NK-92 treated with Interleukin-12 subunit alpha and Interleukin-12 subunit beta, amount 100 ng/mL, for 24 hours (cell line): ENCODE data around the gene ANO2.

Source experiments
- DNase-seq: peaks from one replicate; lab custom pipeline; 2025; lab: John Stamatoyannopoulos, UW

ANO2 gene

GRCh38 chr12:5620896-5621295, 324.2 kb downstream of the ANO2 start:
- no peak for DNase-seq

GRCh38 chr12:5619628-5620027, 325.4 kb downstream of the ANO2 start:
- DNase-seq, result no peak

GRCh38 chr12:5616854-5617253, 328.2 kb downstream of the ANO2 start:
- no peak for DNase-seq

DNA sequence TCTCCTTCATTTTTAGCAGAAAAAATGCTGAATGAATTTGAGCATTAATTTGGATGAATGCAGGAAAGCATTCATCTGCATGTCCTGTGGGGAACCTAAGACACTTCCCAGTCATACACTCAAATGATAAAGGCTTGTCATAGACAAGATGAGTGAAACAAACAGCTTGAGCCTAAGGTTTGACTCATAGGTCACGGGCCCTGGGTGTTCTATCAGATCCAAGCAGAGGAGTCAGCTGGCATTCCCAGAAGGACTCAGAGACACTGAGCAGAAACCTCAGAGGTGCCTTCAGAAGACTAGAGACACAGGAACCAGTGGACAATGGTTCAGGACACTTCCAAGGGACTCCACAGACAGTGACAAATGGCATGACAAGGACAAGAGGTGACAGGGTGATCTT, 329.3 kb downstream of the ANO2 start:
- DNase-seq, result no peak

- no peak for DNase-seq
Measured at GRCh38 chr12:5614256-5614655, 330.8 kb downstream of the ANO2 start.

DNA sequence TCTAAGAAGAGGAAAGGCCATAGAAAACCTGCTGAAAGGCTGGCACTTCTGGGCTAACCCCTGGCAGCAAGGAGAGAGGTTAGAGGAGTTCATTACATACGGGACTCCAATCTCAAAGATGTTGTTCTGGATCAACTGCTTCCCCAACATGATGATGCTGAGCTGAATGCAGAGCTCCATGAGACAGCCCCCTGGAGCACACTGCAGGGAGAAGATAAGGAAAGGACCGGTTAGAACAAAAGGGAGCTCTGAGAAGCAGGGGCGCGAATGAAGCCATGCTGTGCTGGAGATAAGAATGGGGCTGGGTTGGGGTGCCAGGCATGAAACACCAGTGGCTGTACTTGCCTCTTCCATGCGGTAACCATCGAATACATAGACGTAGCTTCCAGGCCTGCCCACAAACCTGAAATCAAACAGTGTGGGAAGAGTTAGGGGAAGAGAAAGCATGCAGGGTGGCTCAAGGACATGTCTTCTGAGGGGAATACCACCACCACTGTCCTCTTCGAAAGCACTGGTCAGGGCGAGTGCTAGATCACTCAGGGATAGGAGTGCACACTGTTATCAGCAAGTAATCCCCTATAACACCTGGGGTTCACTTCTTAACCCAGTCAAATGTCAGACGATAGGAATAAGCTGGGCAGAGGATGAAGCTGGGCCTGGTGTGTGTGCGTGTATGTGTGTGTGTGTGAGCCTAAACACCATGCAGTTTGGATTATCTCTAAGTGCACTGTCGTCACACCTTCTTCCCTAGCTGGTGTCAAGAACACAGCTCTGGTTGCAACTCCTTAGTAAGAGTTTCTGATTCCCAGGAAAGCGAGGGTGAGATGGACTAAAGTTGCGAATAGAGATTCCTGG, 332.3 kb downstream of the ANO2 start:
- no peak for DNase-seq

DNA sequence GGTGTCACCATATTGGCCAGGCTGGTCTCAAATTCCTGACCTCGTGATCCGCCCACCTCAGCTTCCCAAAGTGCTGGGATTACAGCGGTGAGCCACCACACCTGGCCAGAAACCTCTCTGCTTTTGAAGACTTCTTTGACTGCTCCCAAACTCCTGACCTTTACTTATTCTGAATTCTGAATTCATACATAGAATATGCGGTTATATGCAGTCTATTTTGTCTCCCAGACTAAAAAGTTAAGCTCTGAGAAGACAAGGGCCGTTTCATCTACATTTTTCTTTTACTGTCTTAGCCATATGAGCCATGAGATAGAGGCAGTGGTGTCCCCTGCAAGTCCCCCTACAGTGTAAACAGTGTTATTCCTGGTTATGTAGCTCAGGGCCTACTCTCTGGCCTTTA, 333.9 kb downstream of the ANO2 start:
- no peak for DNase-seq

- DNase-seq, result no peak
Measured at GRCh38 chr12:5599378-5599777, 345.7 kb downstream of the ANO2 start.

- DNase-seq, result no peak
Measured at GRCh38 chr12:5593998-5594397, 351.1 kb downstream of the ANO2 start.

- DNase-seq, result no peak
Measured at GRCh38 chr12:5593086-5593485, 352.0 kb downstream of the ANO2 start.

DNA sequence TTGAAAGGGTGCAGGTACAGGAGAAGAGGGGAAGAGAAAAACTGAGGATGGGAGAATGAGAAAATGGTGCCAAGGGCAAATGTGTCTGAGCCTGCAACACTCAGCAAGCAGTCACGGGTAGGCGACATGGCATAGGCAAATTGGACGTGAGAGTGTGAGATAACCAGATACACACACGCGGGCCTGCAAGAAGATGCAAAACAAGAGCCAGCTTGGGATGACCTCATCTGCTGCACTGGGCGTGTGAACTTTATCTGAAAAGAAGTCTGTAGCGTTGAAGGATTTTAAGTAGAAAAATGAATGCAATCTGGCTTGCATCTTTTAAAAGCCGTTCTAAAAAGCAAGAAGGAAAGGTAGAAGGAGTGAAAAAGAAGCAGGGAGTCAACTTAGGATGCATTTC, 352.7 kb downstream of the ANO2 start:
- DNase-seq, result no peak

- no peak for DNase-seq
Measured at GRCh38 chr12:5590316-5590715, 354.7 kb downstream of the ANO2 start.

- DNase-seq, result no peak
Measured at GRCh38 chr12:5589054-5589453, 356.0 kb downstream of the ANO2 start.

DNA sequence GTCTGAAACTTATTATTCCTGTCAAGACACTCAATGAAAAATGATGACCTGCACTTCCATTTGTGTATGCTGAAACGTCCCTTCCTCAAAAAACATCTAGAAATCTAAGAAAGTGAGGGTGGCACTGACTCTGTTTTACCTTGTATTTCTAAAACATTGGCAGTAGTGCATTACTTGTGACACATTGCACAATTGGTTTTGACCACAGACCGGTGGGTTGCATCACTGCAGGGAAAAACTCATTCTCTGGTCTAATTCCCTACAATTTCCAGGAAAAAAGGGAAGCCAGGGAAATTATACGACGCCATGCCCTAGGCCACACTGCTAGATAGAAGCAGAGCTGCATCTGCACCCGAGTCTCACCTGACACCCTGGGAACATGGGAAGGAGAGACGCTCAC, 356.5 kb downstream of the ANO2 start:
- DNase-seq, result no peak

GRCh38 chr12:5588176-5588575, 356.9 kb downstream of the ANO2 start:
- DNase-seq, result no peak

- DNase-seq, result no peak
Measured at GRCh38 chr12:5587711-5588121, 357.3 kb downstream of the ANO2 start.

- DNase-seq, result no peak
Measured at GRCh38 chr12:5586201-5586600, 358.9 kb downstream of the ANO2 start.

- no peak for DNase-seq
Measured at GRCh38 chr12:5585178-5585577, 359.9 kb downstream of the ANO2 start.

- DNase-seq, result no peak
Measured at GRCh38 chr12:5584412-5585175, 360.5 kb downstream of the ANO2 start.

DNA sequence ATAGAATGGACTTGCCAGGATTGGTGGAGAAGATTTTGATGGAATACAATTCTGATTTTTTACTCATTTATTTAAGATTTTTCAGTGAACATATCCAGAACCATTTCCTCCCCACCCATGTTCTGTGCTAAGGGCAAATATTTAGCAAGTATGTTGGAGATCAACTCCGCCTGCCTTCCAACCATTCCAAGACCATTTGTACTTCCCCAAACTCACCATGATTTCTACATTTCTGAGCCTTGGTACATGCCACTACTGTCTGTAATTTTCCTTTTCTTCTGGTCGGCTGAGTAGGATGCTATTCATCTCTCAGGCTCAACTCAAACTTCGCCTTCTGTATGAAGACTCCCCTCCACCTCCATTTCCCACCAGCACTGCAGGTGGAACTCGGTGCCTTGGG, 362.5 kb downstream of the ANO2 start:
- DNase-seq, result no peak

DNA sequence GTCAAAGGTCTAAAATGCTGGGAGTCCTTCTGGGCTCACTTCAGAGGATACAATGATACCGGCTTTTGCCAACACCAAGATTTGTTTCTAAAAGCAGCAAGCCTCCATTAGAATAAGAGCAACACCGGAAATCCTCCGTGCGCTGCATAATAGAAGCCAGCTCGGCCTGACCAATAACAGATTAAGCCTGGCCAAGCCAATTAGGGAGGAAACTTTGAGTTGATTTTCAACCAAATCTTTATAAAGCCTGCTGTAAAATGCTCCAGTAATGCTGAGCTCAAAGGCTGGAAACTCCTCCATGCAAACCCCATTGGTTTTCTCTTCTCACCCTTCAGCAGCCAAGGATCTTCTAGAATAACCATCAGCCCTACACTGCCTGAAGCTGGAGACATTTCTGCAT, 363.0 kb downstream of the ANO2 start:
- no peak for DNase-seq

- no peak for DNase-seq
Measured at GRCh38 chr12:5581616-5582015, 363.4 kb downstream of the ANO2 start.

GRCh38 chr12:5581019-5581418, 364.0 kb downstream of the ANO2 start:
- DNase-seq, result no peak
